GM12878 (cell line): ENCODE data around the gene C1GALT1. TPM values are rescaled to one million over a fixed set of nuclear protein-coding genes. Genes with fewer than 3 reads are reported as not detected.

ENCODE experiments used
- ATAC-seq: fragments of 200-7000 bp; cut with Tn5 transposase; 3 replicates; pipeline ENCODE4 v1.9.1; 2020; ENCODE audit warnings: mild to moderate bottlenecking, moderate library complexity
- BruUV-seq: library from RNA; stranded (reverse); fragments of 400-500 nt; replicated peaks from 2 replicates; lab custom pipeline; 2021; lab: Mats Ljungman, UMichigan
- CTCF ChIA-PET: fragments of 300-600 bp; sonication (Branson Sonifier 250); formaldehyde crosslinking; extraction: SDS; loops from one replicate; lab custom pipeline; 2021; ENCODE audit warnings: inconsistent platforms; lab: Yijun Ruan, JAX
- POLR2A ChIA-PET: fragments of 350-600 bp; formaldehyde crosslinking; extraction: SDS; loops from one replicate; lab custom pipeline; 2021; ENCODE audit warnings: inconsistent platforms; lab: Charles Lee
- RAD21 ChIA-PET: fragments of 300-600 bp; sonication (Branson Sonifier 250); formaldehyde crosslinking; loops from one replicate; lab custom pipeline; 2023; ENCODE audit warnings: antibody characterized with exemption; ENCODE audit not compliant: unreplicated experiment; lab: Charles Lee
- SMC1A ChIA-PET: fragments of 300-600 bp; sonication (Branson Sonifier 250); formaldehyde crosslinking; loops from one replicate; lab custom pipeline; 2023; ENCODE audit not compliant: unreplicated experiment, uncharacterized antibody; lab: Charles Lee
- DNase-seq: peaks from one replicate; pipeline ENCODE4 v3.0.0-alpha.2; 2011; ENCODE audit warnings: low read depth, low spot score
- FAIRE-seq: peaks from 3 replicates; lab custom pipeline; 2011; peaks lifted over from hg19 to GRCh38; lab: Jason Lieb, UNC
- H2AFZ ChIP-seq: 2 replicates; pipeline ENCODE4 v1.6.0; 2011; ENCODE audit warnings: low read depth, low read length, control low read depth; ENCODE audit not compliant: control insufficient read depth
- H3K27ac ChIP-seq: 2 replicates; pipeline ENCODE4 v1.5.1; 2011; ENCODE audit warnings: control low read depth; ENCODE audit not compliant: control insufficient read depth, insufficient read depth
- H3K27me3 ChIP-seq, 2 experiments: replicated peaks in 1 of 2; 2 replicates each; pipeline versions ENCODE4 v1.6.0 to v1.6.1; 2011; ENCODE audit warnings: low read length in 1 of 2; ENCODE audit not compliant: control insufficient read depth in 2 of 2, insufficient read depth in 2 of 2
- H3K36me3 ChIP-seq, 2 experiments: 2 replicates each; pipeline ENCODE4 v1.5.1; 2011; ENCODE audit warnings: low read length in 1 of 2; ENCODE audit not compliant: control insufficient read depth in 2 of 2, insufficient read depth in 2 of 2
- H3K4me1 ChIP-seq: 2 replicates; pipeline ENCODE4 v1.6.1; 2011; ENCODE audit warnings: mild to moderate bottlenecking, low read length, moderate library complexity, mixed read lengths; ENCODE audit not compliant: control insufficient read depth, insufficient read depth
- H3K4me2 ChIP-seq: 2 replicates; pipeline ENCODE4 v1.6.0; 2011; ENCODE audit warnings: control low read depth; ENCODE audit not compliant: control insufficient read depth, insufficient read depth
- H3K4me3 ChIP-seq: fragments of 200-600 bp; sonication (generic); 2 replicates; pipeline ENCODE4 v1.5.1; 2016
- H3K79me2 ChIP-seq: 2 replicates; pipeline ENCODE4 v1.6.0; 2011; ENCODE audit warnings: low read length; ENCODE audit not compliant: control insufficient read depth, insufficient read depth
- H3K9ac ChIP-seq: 2 replicates; pipeline ENCODE4 v1.8.0; 2011; ENCODE audit warnings: low read length, control low read depth, mixed read lengths; ENCODE audit not compliant: control insufficient read depth, insufficient read depth
- H3K9me3 ChIP-seq: replicated peaks from 3 replicates; pipeline ENCODE4 v1.5.1; 2011; ENCODE audit warnings: mild to moderate bottlenecking, low read length; ENCODE audit not compliant: control insufficient read depth, insufficient read depth
- H4K20me1 ChIP-seq: 2 replicates; pipeline ENCODE4 v1.6.0; 2011; ENCODE audit not compliant: control insufficient read depth, insufficient read depth
- BMI1 ChIP-seq: fragments of 450-650 bp; IDR thresholded peaks from 2 replicates; pipeline ENCODE4 v1.6.1; 2016; ENCODE audit warnings: mild to moderate bottlenecking, moderate library complexity, borderline replicate concordance
- CBX5 ChIP-seq: sonication (generic); IDR thresholded peaks from 2 replicates; pipeline ENCODE4 v1.6.1; 2016; ENCODE audit warnings: low read depth, moderate library complexity, mild to moderate bottlenecking, inconsistent platforms
- EED ChIP-seq: sonication (generic); IDR thresholded peaks from 2 replicates; pipeline ENCODE4 v1.6.1; 2016; ENCODE audit warnings: antibody characterized with exemption, low read depth
- EGR1 ChIP-seq, 2 experiments: IDR thresholded peaks; 1 replicate in 1 of 2; 2 replicates in 1 of 2; pipeline ENCODE4 v1.6.1; 2011 to 2012; ENCODE audit warnings: low read depth in 2 of 2, low read length in 2 of 2, borderline replicate concordance in 1 of 2, mild to moderate bottlenecking in 1 of 2, moderate library complexity in 1 of 2
- ETV6 ChIP-seq, 2 experiments: fragments of 450-650 bp in 1 of 2; IDR thresholded peaks in 1 of 2; conservative IDR thresholded peaks in 1 of 2; 2 replicates each; pipeline ENCODE4 v1.6.1; 2014; ENCODE audit warnings: antibody characterized with exemption in 1 of 2, borderline replicate concordance in 1 of 2, low read depth in 1 of 2, mild to moderate bottlenecking in 1 of 2, moderate library complexity in 1 of 2
- IKZF1 ChIP-seq: fragments of 450-650 bp; conservative IDR thresholded peaks from 2 replicates; pipeline ENCODE4 v1.6.1; 2017; ENCODE audit warnings: antibody characterized with exemption, mild to moderate bottlenecking
- IKZF2 ChIP-seq, 2 experiments: fragments of 450-650 bp; IDR thresholded peaks; 2 replicates each; pipeline ENCODE4 v1.6.1; 2017; ENCODE audit warnings: mild to moderate bottlenecking in 2 of 2, moderate library complexity in 2 of 2
- IRF4 ChIP-seq: IDR thresholded peaks from 2 replicates; pipeline ENCODE4 v1.6.1; 2011; ENCODE audit warnings: low read depth, low read length
- MEF2B ChIP-seq: fragments of 450-650 bp; IDR thresholded peaks from 2 replicates; pipeline ENCODE4 v1.6.1; 2018; ENCODE audit warnings: mild to moderate bottlenecking, moderate library complexity; ENCODE audit not compliant: partially characterized antibody, poor library complexity, severe bottlenecking
- PAX5 ChIP-seq: IDR thresholded peaks from 2 replicates; pipeline ENCODE4 v1.6.1; 2011; ENCODE audit warnings: low read depth, low read length, borderline replicate concordance
- RAD21 ChIP-seq: IDR thresholded peaks from 2 replicates; pipeline ENCODE4 v1.6.1; 2011; ENCODE audit warnings: mild to moderate bottlenecking, low read depth, low read length, moderate library complexity; ENCODE audit not compliant: insufficient read depth
- RCOR1 ChIP-seq: conservative IDR thresholded peaks from 2 replicates; pipeline ENCODE4 v1.6.1; 2012; ENCODE audit warnings: low read depth, low read length, improper control_type of control experiment
- RELB ChIP-seq: fragments of 450-650 bp; IDR thresholded peaks from 2 replicates; pipeline ENCODE4 v1.6.1; 2017; ENCODE audit warnings: low read depth, mild to moderate bottlenecking, moderate library complexity
- RUNX3 ChIP-seq: IDR thresholded peaks from 2 replicates; pipeline ENCODE4 v1.6.1; 2012; ENCODE audit warnings: low read length, inconsistent platforms
- SMAD5 ChIP-seq: IDR thresholded peaks from 2 replicates; pipeline ENCODE4 v1.6.1; 2016; ENCODE audit warnings: antibody characterized with exemption, low read depth
- SP1 ChIP-seq: IDR thresholded peaks from one replicate; pipeline ENCODE4 v1.6.1; 2011; ENCODE audit warnings: low read depth, low read length
- SPI1 ChIP-seq: IDR thresholded peaks from 2 replicates; pipeline ENCODE4 v1.6.1; 2011; ENCODE audit warnings: low read depth, mild to moderate bottlenecking, low read length, moderate library complexity, borderline replicate concordance; ENCODE audit not compliant: insufficient read depth
- WGBS: methylation state at CpG from one replicate; pipeline ENCODE4 v1.1.6; 2016; ENCODE audit warnings: low lambda C conversion rate; ENCODE audit not compliant: insufficient replicate concordance, insufficient coverage; ENCODE audit errors: missing lambda C conversion rate; 5-methylcytosine and 5-hydroxymethylcytosine counted together
- in situ Hi-C: fragments of 300-500 bp; cut with MboI; formaldehyde crosslinking; loops from 9 replicates; pipeline ENCODE4 v1.14.3; 2018; ENCODE audit warnings: mixed read lengths
- intact Hi-C: fragments of 100-400 bp; cut with micrococcal nuclease; formaldehyde crosslinking; loops from one replicate; pipeline ENCODE4 v1.14.2; 2022; ENCODE audit not compliant: unreplicated experiment
- polyA plus RNA-seq, 11 experiments: library from polyadenylated mRNA; depleted of rRNA in 4 of 11; unstranded in 6 of 11; stranded (reverse) in 5 of 11; fragments of >200 nt; fragmentation: Nextera tagmentation in 4 of 11; fragmentation: Illumina TruSeq in 1 of 11; extraction: Ambion mirVana in 4 of 11; extraction: Trizol in 1 of 11; gene quantifications; 1 replicate in 1 of 11; 2 replicates in 10 of 11; pipeline versions ENCODE4 v1.2.1 to v1.2.3, GENCODE V29; 2011 to 2016; ENCODE audit warnings: inconsistent platforms in 2 of 11, missing spikeins in 2 of 11, low read depth in 1 of 11
- total RNA-seq, 4 experiments: library from RNA; depleted of rRNA in 3 of 4; stranded (reverse); fragments of >200 nt in 3 of 4; fragmentation: Illumina TruSeq in 1 of 4; extraction: Trizol in 1 of 4; gene quantifications; 2 replicates each; pipeline versions ENCODE4 v1.2.1 to v1.2.3, GENCODE V29; 2013 to 2021

Gene C1GALT1
- total and polyA plus RNA-seq, 10 of the 15 experiments (the other 5 are each of a cell fraction or from before 2014, with no cell fraction given) = 1.6 to 25.0 (median 8.5) TPM

GRCh38 chr7:7201578-7202374 lies 19.4 kb downstream of the C1GALT1 start:
- in situ Hi-C loops = no loop called here
- FAIRE-seq (peak; percentile 65), DNase-seq (peak; percentile 48), ATAC-seq (peak; percentile 99)
- peak overlapping the region; percentile 21; the same call in 1 of the 2 replicates for H2AFZ ChIP-seq
- H3K4me2 ChIP-seq = peak overlapping the region; percentile 91
- peak overlapping the region; percentile 54; the same call in 1 of the 2 replicates for H3K27ac ChIP-seq
- ChIA-PET SMC1A (interaction anchor here (0.6 to 2.1 kb wide), 14 partner anchors 8 to 145 kb away, joined by 3 to 10 read pairs (median 4); partner anchors contain the start of gene C1GALT1), POLR2A (interaction anchor here (1.1 to 1.3 kb wide), 2 partner anchors 12 to 18 kb away, joined by 4 read pairs; no protein-coding TSS in a partner anchor), RAD21 (interaction anchor here (0.7 to 2.6 kb wide), 3 partner anchors 13 to 20 kb away, joined by 3 to 6 read pairs (median 4); no protein-coding TSS in a partner anchor), CTCF (interaction anchor here (0.8 to 1.7 kb wide), 4 partner anchors 20 to 479 kb away, joined by 3 to 7 read pairs (median 3); partner anchors contain the start of gene C1GALT1)
- peak overlapping the region; percentile 52; the same call in 1 of the 2 replicates for H3K9ac ChIP-seq
- no TSS peak for BruUV-seq
- H4K20me1 ChIP-seq = no peaks in the 10 kb centered on the region
- no peaks in the 10 kb centered on the region for H3K36me3 ChIP-seq
- peak overlapping the region; percentile 59 for H3K4me3 ChIP-seq
- intact Hi-C loops = loop anchor here (5.0 kb wide), 1 partner anchor 56 kb away; no protein-coding TSS in a partner anchor
- no peaks in the 10 kb centered on the region for H3K27me3 ChIP-seq
- 43% methylated on average over 15 of the region's 15 CpGs for WGBS
- no peaks in the 10 kb centered on the region; the same call in 2 of the 3 replicates for H3K9me3 ChIP-seq
- H3K79me2 ChIP-seq = peaks cover 27% of the 10 kb centered on the region
- H3K4me1 ChIP-seq = peaks cover 16% of the 10 kb centered on the region
- TF ChIP-seq EGR1 (IDR thresholded peaks at IDR 0.05; ENCODE audit: borderline replicate concordance in 1 of 2, low read depth in 2 of 2, low read length in 2 of 2) (peak in 1 of 2 experiments; percentile 23; a peak in 1 of 3 replicates), EED (peak; percentile 66; the same call in 1 of the 2 replicates), MEF2B (peak; percentile 54), SPI1 (peak; percentile 19; the same call in 1 of the 2 replicates), BMI1 (no peak), IRF4 (0 out of 2 replicates have a peak, but pooled peaks have one; percentile 39), PAX5 (peak; percentile 96), SP1 (no peak), RUNX3 (peak; percentile 62), ETV6 (conservative IDR thresholded peaks at IDR 0.05 in 1 of 2, IDR thresholded peaks at IDR 0.05 in 1 of 2; ENCODE audit: borderline replicate concordance in 1 of 2, low read depth in 1 of 2) (peak in 1 of 2 experiments; percentile 56; a peak in 1 of 4 replicates), SMAD5 (no peak), RELB (0 out of 2 replicates have a peak, but pooled peaks have one; percentile 47), RAD21 (0 out of 2 replicates have a peak, but pooled peaks have one; percentile 7), IKZF2 (IDR thresholded peaks at IDR 0.05) (peak; percentile 51 to 65; a peak in 2 of 4 replicates), RCOR1 (no peak), IKZF1 (0 out of 2 replicates have a peak, but pooled peaks have one; percentile 51), CBX5 (0 out of 2 replicates have a peak, but pooled peaks have one; percentile 57)
